ENCODE data around the gene PLXNA1.

The PLXNA1 gene

GRCh38 chr3:126964261-126964660, 18.7 kb upstream of the PLXNA1 start:
- H3K27me3 ChIP-seq (ENCODE audit: control insufficient read depth, insufficient read depth, low read length), result no peaks in the 10 kb centered on the region
- TF ChIP-seq CTCF (IDR thresholded peaks at IDR 0.05), result no peak
- no peaks in the 10 kb centered on the region for H3K79me2 ChIP-seq
- peaks cover 19% of the 10 kb centered on the region for H3K4me1 ChIP-seq
- no peak overlapping the region for H3K9ac ChIP-seq
- H2AFZ ChIP-seq, result no peak overlapping the region
- no peaks in the 10 kb centered on the region for H3K36me3 ChIP-seq (ENCODE audit: control insufficient read depth, insufficient read depth, low read length)
- no peak overlapping the region for H3K27ac ChIP-seq
- H3K9me3 ChIP-seq (ENCODE audit: control insufficient read depth, low read length), result no peaks in the 10 kb centered on the region
- H3K4me2 ChIP-seq (ENCODE audit: low read length), result no peak overlapping the region
- H3K4me3 ChIP-seq (ENCODE audit: low read depth, low read length), result no peak overlapping the region

- H3K27ac ChIP-seq, result no peak overlapping the region
- no peaks in the 10 kb centered on the region for H3K9me3 ChIP-seq (ENCODE audit: control insufficient read depth, low read length)
- no peaks in the 10 kb centered on the region for H3K36me3 ChIP-seq (ENCODE audit: control insufficient read depth, insufficient read depth, low read length)
- no peaks in the 10 kb centered on the region for H3K27me3 ChIP-seq (ENCODE audit: control insufficient read depth, insufficient read depth, low read length)
- peaks cover 19% of the 10 kb centered on the region for H3K4me1 ChIP-seq
- H3K9ac ChIP-seq, result no peak overlapping the region
- no peak overlapping the region for H2AFZ ChIP-seq
- no peaks in the 10 kb centered on the region for H3K79me2 ChIP-seq
- no peak for TF ChIP-seq CTCF (IDR thresholded peaks at IDR 0.05)
- H3K4me2 ChIP-seq (ENCODE audit: low read length), result no peak overlapping the region
- H3K4me3 ChIP-seq (ENCODE audit: low read depth, low read length), result no peak overlapping the region
Observed at GRCh38 chr3:126964950-126965349, 18.0 kb upstream of the PLXNA1 start.

GRCh38 chr3:126965526-126966080, 17.3 kb upstream of the PLXNA1 start:
- H3K9ac ChIP-seq, result no peak overlapping the region
- H3K27me3 ChIP-seq (ENCODE audit: control insufficient read depth, insufficient read depth, low read length), result no peaks in the 10 kb centered on the region
- H3K4me2 ChIP-seq (ENCODE audit: low read length), result no peak overlapping the region
- H3K9me3 ChIP-seq (ENCODE audit: control insufficient read depth, low read length), result no peaks in the 10 kb centered on the region
- H3K27ac ChIP-seq, result no peak overlapping the region
- H3K79me2 ChIP-seq, result no peaks in the 10 kb centered on the region
- H3K4me1 ChIP-seq, result peaks cover 19% of the 10 kb centered on the region
- no peaks in the 10 kb centered on the region for H3K36me3 ChIP-seq (ENCODE audit: control insufficient read depth, insufficient read depth, low read length)
- H2AFZ ChIP-seq, result no peak overlapping the region
- TF ChIP-seq CTCF (IDR thresholded peaks at IDR 0.05), result no peak
- H3K4me3 ChIP-seq (ENCODE audit: low read depth, low read length), result no peak overlapping the region

GRCh38 chr3:126967386-126967785, 15.5 kb upstream of the PLXNA1 start:
- Histone ChIP-seq H2AFZ (no peak overlapping the region), H3K36me3 (ENCODE audit: control insufficient read depth, insufficient read depth, low read length) (no peaks in the 10 kb centered on the region), H3K79me2 (no peaks in the 10 kb centered on the region), H3K9me3 (ENCODE audit: control insufficient read depth, low read length) (no peaks in the 10 kb centered on the region), H3K27me3 (ENCODE audit: control insufficient read depth, insufficient read depth, low read length) (no peaks in the 10 kb centered on the region), H3K4me1 (peaks cover 4% of the 10 kb centered on the region), H3K4me2 (ENCODE audit: low read length) (no peak overlapping the region), H3K9ac (no peak overlapping the region), H3K4me3 (ENCODE audit: low read depth, low read length) (no peak overlapping the region), H3K27ac (no peak overlapping the region)
- TF ChIP-seq CTCF (IDR thresholded peaks at IDR 0.05), result no peak
